ENCODE results near the gene EDRF1. TPM values are rescaled to one million over a fixed set of nuclear protein-coding genes. Genes with fewer than 3 reads are reported as not detected.

EDRF1 gene
- total and polyA plus RNA-seq, 2 donors (not counting 1 experiment from before 2014, with no cell fraction given): 26.1 to 63.0 TPM

GRCh38 chr10:125788156-125789034, 68.9 kb downstream of the EDRF1 start:
- 79% methylated on average over 15 of the region's 17 CpGs for WGBS (ENCODE audit: insufficient coverage)
- CTCF ChIA-PET: no interaction called here

More at GRCh38 chr10:125788156-125789034, 68.9 kb downstream of the EDRF1 start:
- no peaks in the 10 kb centered on the region for H3K4me1 ChIP-seq (ENCODE audit: control insufficient read depth in 2 of 2, insufficient read depth in 2 of 2, low read length in 2 of 2)
- no peak for DNase-seq
- H3K27ac Mint-ChIP-seq: no peak overlapping the region
- H3K79me2 ChIP-seq (ENCODE audit: control insufficient read depth, insufficient read depth, low read length): no peaks in the 10 kb centered on the region
- POLR2A ChIA-PET: no interaction called here
- H3K4me2 ChIP-seq (replicated peaks; ENCODE audit: low read depth, low read length, poor library complexity, severe bottlenecking): no peak overlapping the region
- no peak for TF ChIP-seq CTCF (IDR thresholded peaks at IDR 0.05)
- no peak for TF ChIP-seq EZH2 (IDR thresholded peaks at IDR 0.05; ENCODE audit: borderline replicate concordance, insufficient read depth, low read depth, low read length, poor library complexity, severe bottlenecking)
- ATAC-seq (ENCODE audit: low read depth): no peak
- no peaks in the 10 kb centered on the region for H3K4me1 Mint-ChIP-seq
- H2AFZ ChIP-seq (ENCODE audit: insufficient read depth, low read depth, low read length, poor library complexity, severe bottlenecking): no peak overlapping the region
- H4K20me1 ChIP-seq (ENCODE audit: control insufficient read depth, insufficient read depth, low read length, poor library complexity, severe bottlenecking): no peaks in the 10 kb centered on the region
- H3K9ac ChIP-seq (ENCODE audit: low read length): no peak overlapping the region
- no peak overlapping the region for H3K4me3 ChIP-seq (ENCODE audit: control extremely low read depth in 1 of 5, extremely low read depth in 1 of 5, insufficient read depth in 1 of 5, low read depth in 2 of 5, low read length in 4 of 5)
- H3K9me3 Mint-ChIP-seq (ENCODE audit: insufficient read depth): no peaks in the 10 kb centered on the region
- H3K27me3 Mint-ChIP-seq: no peaks in the 10 kb centered on the region
- peaks cover 7 to 17% of the 10 kb centered on the region in 2 experiments for H3K36me3 ChIP-seq (replicated peaks in 1 of 2; ENCODE audit: control extremely low read depth in 1 of 2, control insufficient read depth in 1 of 2, extremely low read depth in 1 of 2, insufficient read depth in 2 of 2, low read length in 1 of 2)
- H3K9me3 ChIP-seq (ENCODE audit: control extremely low read depth in 1 of 3, control insufficient read depth in 2 of 3, insufficient read depth in 1 of 3, low read length in 2 of 3): no peaks in the 10 kb centered on the region
- intact Hi-C loops (cut with micrococcal nuclease): no loop called here
- no peak overlapping the region for H3K4me3 Mint-ChIP-seq
- H3K27ac ChIP-seq (ENCODE audit: low read length in 2 of 2): no peak overlapping the region
- H3K27me3 ChIP-seq (replicated peaks in 1 of 4; ENCODE audit: control extremely low read depth in 1 of 4, control insufficient read depth in 3 of 4, insufficient read depth in 4 of 4, low read length in 3 of 4): no peaks in the 10 kb centered on the region

All from B cell (primary cell).